ENCODE measurements around the gene CCDC6. TPM values are rescaled to one million over a fixed set of nuclear protein-coding genes. Genes with fewer than 3 reads are reported as not detected.

The CCDC6 gene
- total RNA-seq, 1 donor from 2014 or later, result 57.6 TPM

DNA sequence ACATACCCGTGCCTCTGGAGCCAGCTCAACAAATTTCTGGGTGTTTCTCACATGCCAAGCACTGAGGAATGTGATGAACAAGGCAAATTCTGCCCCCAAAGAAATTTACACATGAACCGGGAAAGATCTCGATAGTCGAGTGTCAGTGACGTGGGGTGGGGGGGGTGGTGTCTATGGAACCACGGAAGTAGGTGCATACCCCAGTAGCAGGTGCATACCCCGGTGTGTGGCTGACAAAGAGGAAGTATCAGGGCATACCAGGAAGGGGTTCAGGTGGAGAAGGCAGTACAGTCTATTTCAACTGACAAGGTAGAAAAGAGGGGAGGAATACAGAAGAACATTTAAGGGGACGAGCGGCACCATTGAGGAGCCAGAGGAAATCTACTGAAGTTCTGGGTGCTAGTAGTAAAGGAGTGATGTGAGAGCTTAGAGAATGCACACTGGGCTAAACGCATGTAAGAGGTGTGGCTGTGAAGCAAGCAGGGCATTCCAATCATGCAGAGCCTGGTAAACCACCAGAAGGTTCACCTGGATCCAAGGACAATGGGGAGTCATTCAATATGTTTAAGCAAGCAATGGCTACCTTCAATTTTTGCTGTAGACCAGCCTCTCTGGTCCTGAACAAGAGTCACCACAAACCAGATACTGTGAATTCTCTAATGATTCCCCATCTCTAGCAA, 6.2 kb downstream of the CCDC6 start:
- TF ChIP-seq, protein P1, sequence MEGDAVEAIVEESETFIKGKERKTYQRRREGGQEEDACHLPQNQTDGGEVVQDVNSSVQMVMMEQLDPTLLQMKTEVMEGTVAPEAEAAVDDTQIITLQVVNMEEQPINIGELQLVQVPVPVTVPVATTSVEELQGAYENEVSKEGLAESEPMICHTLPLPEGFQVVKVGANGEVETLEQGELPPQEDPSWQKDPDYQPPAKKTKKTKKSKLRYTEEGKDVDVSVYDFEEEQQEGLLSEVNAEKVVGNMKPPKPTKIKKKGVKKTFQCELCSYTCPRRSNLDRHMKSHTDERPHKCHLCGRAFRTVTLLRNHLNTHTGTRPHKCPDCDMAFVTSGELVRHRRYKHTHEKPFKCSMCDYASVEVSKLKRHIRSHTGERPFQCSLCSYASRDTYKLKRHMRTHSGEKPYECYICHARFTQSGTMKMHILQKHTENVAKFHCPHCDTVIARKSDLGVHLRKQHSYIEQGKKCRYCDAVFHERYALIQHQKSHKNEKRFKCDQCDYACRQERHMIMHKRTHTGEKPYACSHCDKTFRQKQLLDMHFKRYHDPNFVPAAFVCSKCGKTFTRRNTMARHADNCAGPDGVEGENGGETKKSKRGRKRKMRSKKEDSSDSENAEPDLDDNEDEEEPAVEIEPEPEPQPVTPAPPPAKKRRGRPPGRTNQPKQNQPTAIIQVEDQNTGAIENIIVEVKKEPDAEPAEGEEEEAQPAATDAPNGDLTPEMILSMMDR (IDR thresholded peaks at IDR 0.05; ENCODE audit: unreplicated experiment), result no peak
- no peaks in the 10 kb centered on the region for H3K9me3 Mint-ChIP-seq (ENCODE audit: low read depth)
- H3K4me3 Mint-ChIP-seq (ENCODE audit: low read depth), result no peak overlapping the region
- no peak for DNase-seq (ENCODE audit: low spot score, unreplicated experiment)
- no peaks in the 10 kb centered on the region for H3K27me3 Mint-ChIP-seq
- peaks cover 70% of the 10 kb centered on the region for H3K4me1 Mint-ChIP-seq (ENCODE audit: low read depth)
- peaks cover 4% of the 10 kb centered on the region for H3K36me3 Mint-ChIP-seq (ENCODE audit: insufficient read depth)
- peak overlapping the region; percentile 56 for H3K27ac Mint-ChIP-seq

DNA sequence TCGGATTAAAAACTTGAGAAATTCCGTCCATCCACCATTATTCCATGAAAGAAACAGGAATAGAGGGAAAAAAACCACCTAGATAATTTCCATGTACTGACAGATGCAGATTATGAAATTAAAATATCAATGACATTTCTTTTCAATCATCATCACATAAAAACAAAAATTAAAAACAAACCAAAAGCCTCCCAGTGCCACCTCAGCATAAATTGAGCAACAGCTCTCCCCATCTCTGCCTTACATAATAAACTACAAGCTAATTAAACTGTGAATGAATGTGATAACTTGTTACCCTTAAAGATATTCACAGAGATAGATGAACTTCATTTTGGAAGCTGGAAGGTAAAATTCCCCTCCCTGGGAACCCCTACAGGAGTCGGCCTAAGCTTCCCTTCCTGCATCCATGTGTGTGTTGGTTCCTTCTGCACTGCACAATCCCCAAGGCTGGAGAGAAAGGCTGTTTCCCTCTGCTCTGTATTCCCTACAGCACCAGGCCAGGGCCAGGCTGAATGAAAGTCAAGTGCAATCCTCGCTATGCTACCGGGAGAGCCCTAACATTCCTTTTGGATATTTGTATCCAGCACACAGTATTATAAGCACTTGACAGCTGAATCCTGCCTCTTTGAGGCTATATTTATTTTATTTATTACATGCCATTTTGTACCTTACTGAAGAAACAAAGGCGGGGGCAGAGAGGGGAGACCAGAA, 8.1 kb downstream of the CCDC6 start:
- no peaks in the 10 kb centered on the region for H3K27me3 Mint-ChIP-seq
- H3K4me1 Mint-ChIP-seq (ENCODE audit: low read depth), result peaks cover 65% of the 10 kb centered on the region
- peaks cover 4% of the 10 kb centered on the region for H3K36me3 Mint-ChIP-seq (ENCODE audit: insufficient read depth)
- TF ChIP-seq, protein P1 (IDR thresholded peaks at IDR 0.05; ENCODE audit: unreplicated experiment), result no peak
- DNase-seq (ENCODE audit: low spot score, unreplicated experiment), result no peak
- no peak overlapping the region for H3K4me3 Mint-ChIP-seq (ENCODE audit: low read depth)
- peak overlapping the region; percentile 18 for H3K27ac Mint-ChIP-seq
- H3K9me3 Mint-ChIP-seq (ENCODE audit: low read depth), result no peaks in the 10 kb centered on the region

DNA sequence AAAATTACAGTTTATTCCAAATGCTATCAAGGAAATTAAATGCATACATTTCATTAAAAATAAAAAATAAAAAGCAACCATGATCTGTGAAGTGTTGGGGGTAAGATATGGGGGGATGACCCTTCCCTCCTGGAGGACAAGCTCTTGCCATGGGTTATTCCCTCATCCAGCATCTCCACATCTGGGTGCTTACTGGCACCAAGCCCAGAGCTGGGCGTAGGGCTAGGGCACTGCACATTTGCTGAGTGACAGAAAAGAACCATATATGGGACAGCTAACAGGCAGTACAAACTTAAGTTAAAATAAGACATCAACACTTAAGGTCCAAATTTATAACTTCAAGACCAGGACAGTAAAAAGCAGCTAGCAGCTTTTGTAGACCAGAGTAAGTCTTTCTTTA, 10.2 kb downstream of the CCDC6 start:
- H3K4me1 Mint-ChIP-seq (ENCODE audit: low read depth), result peaks cover 63% of the 10 kb centered on the region
- H3K36me3 Mint-ChIP-seq (ENCODE audit: insufficient read depth), result no peaks in the 10 kb centered on the region
- no peak for DNase-seq (ENCODE audit: low spot score, unreplicated experiment)
- TF ChIP-seq, protein P1 (IDR thresholded peaks at IDR 0.05; ENCODE audit: unreplicated experiment), result no peak
- no peaks in the 10 kb centered on the region for H3K27me3 Mint-ChIP-seq
- no peaks in the 10 kb centered on the region for H3K9me3 Mint-ChIP-seq (ENCODE audit: low read depth)
- H3K4me3 Mint-ChIP-seq (ENCODE audit: low read depth), result no peak overlapping the region
- H3K27ac Mint-ChIP-seq, result peak overlapping the region; percentile 25

DNA sequence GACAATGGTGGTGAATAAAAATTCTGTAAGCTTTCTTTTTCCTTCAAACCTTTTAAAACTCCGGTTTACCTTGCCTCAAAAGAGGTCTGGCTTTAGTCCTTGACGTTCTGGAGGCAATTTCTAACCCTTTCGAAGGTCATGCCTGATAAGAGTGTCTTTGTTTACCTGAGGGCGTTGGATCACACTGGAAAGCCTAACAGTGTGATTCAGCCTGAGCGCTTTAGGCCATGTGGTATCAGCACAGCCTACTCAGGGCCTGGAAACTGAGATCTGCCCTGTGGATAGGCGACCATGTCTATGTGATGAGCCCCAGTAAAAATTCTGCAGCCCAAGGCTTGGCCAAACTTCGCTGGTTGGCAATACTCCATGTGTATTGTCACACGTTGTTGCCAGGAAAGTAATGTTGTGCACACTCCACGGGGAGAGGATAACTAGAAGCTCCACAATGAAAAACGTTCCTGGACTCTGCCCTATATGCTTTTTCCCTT, 10.7 kb downstream of the CCDC6 start:
- no peaks in the 10 kb centered on the region for H3K36me3 Mint-ChIP-seq (ENCODE audit: insufficient read depth)
- H3K9me3 Mint-ChIP-seq (ENCODE audit: low read depth), result no peaks in the 10 kb centered on the region
- peak overlapping the region; percentile 84 for H3K27ac Mint-ChIP-seq
- peaks cover 63% of the 10 kb centered on the region for H3K4me1 Mint-ChIP-seq (ENCODE audit: low read depth)
- H3K4me3 Mint-ChIP-seq (ENCODE audit: low read depth), result no peak overlapping the region
- no peak for DNase-seq (ENCODE audit: low spot score, unreplicated experiment)
- TF ChIP-seq, protein P1 (IDR thresholded peaks at IDR 0.05; ENCODE audit: unreplicated experiment), result no peak
- no peaks in the 10 kb centered on the region for H3K27me3 Mint-ChIP-seq

DNA sequence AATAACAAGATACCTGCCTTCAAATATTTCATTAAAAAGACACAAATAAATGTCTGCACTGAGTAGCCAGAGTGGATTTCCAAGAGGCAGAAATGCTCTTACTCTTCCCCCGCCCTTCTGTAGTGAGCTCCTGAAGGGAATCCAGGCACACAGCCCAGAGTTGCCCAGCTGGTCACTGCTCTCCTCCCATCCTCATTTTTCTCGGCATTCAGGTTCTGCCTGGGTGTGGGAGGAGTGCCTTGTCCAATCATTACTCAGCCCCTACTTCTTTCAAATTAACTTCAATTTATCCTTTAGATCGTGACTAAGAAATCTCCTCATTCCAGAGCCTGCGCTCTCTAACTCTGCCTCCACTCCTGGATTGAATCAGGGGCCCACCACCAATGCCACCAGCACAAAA, 12.2 kb downstream of the CCDC6 start:
- no peak overlapping the region for H3K27ac Mint-ChIP-seq
- H3K4me1 Mint-ChIP-seq (ENCODE audit: low read depth), result peaks cover 52% of the 10 kb centered on the region
- peaks cover 3% of the 10 kb centered on the region for H3K36me3 Mint-ChIP-seq (ENCODE audit: insufficient read depth)
- no peak for DNase-seq (ENCODE audit: low spot score, unreplicated experiment)
- no peaks in the 10 kb centered on the region for H3K27me3 Mint-ChIP-seq
- H3K4me3 Mint-ChIP-seq (ENCODE audit: low read depth), result no peak overlapping the region
- no peaks in the 10 kb centered on the region for H3K9me3 Mint-ChIP-seq (ENCODE audit: low read depth)
- TF ChIP-seq, protein P1 (IDR thresholded peaks at IDR 0.05; ENCODE audit: unreplicated experiment), result no peak

All from progenitor cell of endocrine pancreas (in vitro differentiated cells).